B cell (primary cell): ENCODE data around the gene CPHXL. TPM values are rescaled to one million over a fixed set of nuclear protein-coding genes. Genes with fewer than 3 reads are reported as not detected.

Experiments used
- ATAC-seq: fragments of 200-7000 bp; cut with Tn5 transposase; one replicate; pipeline ENCODE4 v1.10.0; 2021; ENCODE audit warnings: low read depth, mild to moderate bottlenecking, moderate number of reproducible peaks, moderate library complexity
- CTCF ChIA-PET: fragments of 350-600 bp; sonication (Branson Sonifier 250); formaldehyde crosslinking; loops from one replicate; lab custom pipeline; 2021; ENCODE audit warnings: antibody characterized with exemption, inconsistent platforms; lab: Charles Lee
- POLR2A ChIA-PET: fragments of 350-600 bp; sonication (Branson Sonifier 250); formaldehyde crosslinking; loops from one replicate; lab custom pipeline; 2021; ENCODE audit warnings: antibody characterized with exemption; lab: Charles Lee
- DNase-seq: peaks from one replicate; pipeline ENCODE4 v3.0.0; 2013
- H2AFZ ChIP-seq: 2 replicates; pipeline ENCODE4 v1.6.1; 2012; ENCODE audit warnings: mild to moderate bottlenecking, low read depth, low read length; ENCODE audit not compliant: insufficient read depth, poor library complexity, severe bottlenecking
- H3K27ac ChIP-seq, 2 donors: 1 replicate in 1 of 2; 2 replicates in 1 of 2; pipeline ENCODE4 v1.5.1; 2012 to 2013; ENCODE audit warnings: low read length in 2 of 2, mild to moderate bottlenecking in 2 of 2, moderate library complexity in 1 of 2
- H3K27me3 ChIP-seq, 4 experiments: fragments of 200-600 bp in 1 of 4; sonication (generic) in 1 of 4; replicated peaks in 1 of 4; 1 replicate in 2 of 4; 2 replicates in 2 of 4; pipeline versions ENCODE4 v1.6.1 to v1.7.0; 2013 to 2016; ENCODE audit warnings: low read length in 3 of 4, mild to moderate bottlenecking in 2 of 4, mixed read lengths in 1 of 4, moderate library complexity in 1 of 4; ENCODE audit not compliant: insufficient read depth in 4 of 4, control insufficient read depth in 3 of 4; ENCODE audit errors: control extremely low read depth in 1 of 4
- H3K36me3 ChIP-seq, 2 experiments: replicated peaks in 1 of 2; 1 replicate in 1 of 2; 2 replicates in 1 of 2; pipeline versions ENCODE4 v1.6.1 to v1.7.1; 2013; ENCODE audit warnings: low read length in 1 of 2; ENCODE audit not compliant: insufficient read depth in 2 of 2, control insufficient read depth in 1 of 2; ENCODE audit errors: control extremely low read depth in 1 of 2, extremely low read depth in 1 of 2
- H3K4me1 ChIP-seq, 2 donors: fragments of 200-600 bp in 1 of 2; sonication (generic) in 1 of 2; 1 replicate in 1 of 2; 2 replicates in 1 of 2; pipeline versions ENCODE4 v1.5.1 to v1.6.1; 2013 to 2017; ENCODE audit warnings: low read length in 2 of 2; ENCODE audit not compliant: control insufficient read depth in 2 of 2, insufficient read depth in 2 of 2
- H3K4me2 ChIP-seq: replicated peaks from 2 replicates; pipeline ENCODE3; 2012; ENCODE audit warnings: mild to moderate bottlenecking, low read depth, low read length; ENCODE audit not compliant: poor library complexity, severe bottlenecking
- H3K4me3 ChIP-seq, 5 experiments: fragments of 200-600 bp in 1 of 5; sonication (generic) in 1 of 5; 1 replicate in 3 of 5; 2 replicates in 2 of 5; pipeline versions ENCODE4 v1.5.1 to v1.7.0; 2011 to 2016; ENCODE audit warnings: low read length in 4 of 5, mild to moderate bottlenecking in 4 of 5, low read depth in 2 of 5, control low read depth in 1 of 5, moderate library complexity in 1 of 5; ENCODE audit not compliant: insufficient read depth in 1 of 5; ENCODE audit errors: control extremely low read depth in 1 of 5, extremely low read depth in 1 of 5
- H3K79me2 ChIP-seq: fragments of 200-600 bp; sonication (generic); one replicate; pipeline ENCODE4 v1.6.0; 2016; ENCODE audit warnings: low read length; ENCODE audit not compliant: control insufficient read depth, insufficient read depth
- H3K9ac ChIP-seq: fragments of 200-600 bp; sonication (generic); 2 replicates; pipeline ENCODE4 v1.6.1; 2017; ENCODE audit warnings: mild to moderate bottlenecking, low read length, moderate library complexity
- H3K9me3 ChIP-seq, 3 donors: one replicate each; pipeline versions ENCODE4 v1.6.1 to v1.7.1; 2013; ENCODE audit warnings: low read length in 2 of 3; ENCODE audit not compliant: control insufficient read depth in 2 of 3, insufficient read depth in 1 of 3; ENCODE audit errors: control extremely low read depth in 1 of 3
- H4K20me1 ChIP-seq: 2 replicates; pipeline ENCODE4 v1.6.0; 2012; ENCODE audit warnings: mild to moderate bottlenecking, low read length; ENCODE audit not compliant: insufficient read depth, control insufficient read depth, poor library complexity, severe bottlenecking
- H3K27ac Mint-ChIP-seq: one replicate; pipeline ENCODE4 v1.8.0; 2021; ENCODE audit warnings: mixed read lengths
- H3K27me3 Mint-ChIP-seq: one replicate; pipeline ENCODE4 v1.8.0; 2021; ENCODE audit warnings: mixed read lengths
- H3K4me1 Mint-ChIP-seq: one replicate; pipeline ENCODE4 v1.8.0; 2021; ENCODE audit warnings: mixed read lengths
- H3K4me3 Mint-ChIP-seq: one replicate; pipeline ENCODE4 v1.8.0; 2021; ENCODE audit warnings: mixed read lengths
- H3K9me3 Mint-ChIP-seq: one replicate; pipeline ENCODE4 v1.8.0; 2022; ENCODE audit warnings: mixed read lengths; ENCODE audit not compliant: insufficient read depth
- CTCF ChIP-seq: fragments of 200-600 bp; IDR thresholded peaks from one replicate; pipeline ENCODE4 v1.8.0; 2022; ENCODE audit warnings: antibody characterized with exemption, mild to moderate bottlenecking
- EZH2 ChIP-seq: IDR thresholded peaks from 2 replicates; pipeline ENCODE4 v1.6.1; 2012; ENCODE audit warnings: borderline replicate concordance, low read depth, mild to moderate bottlenecking, moderate library complexity, low read length; ENCODE audit not compliant: insufficient read depth, poor library complexity, severe bottlenecking
- intact Hi-C: fragments of 100-400 bp; cut with micrococcal nuclease; formaldehyde crosslinking; loops from one replicate; pipeline ENCODE4 v1.10.0; 2022
- polyA plus RNA-seq: library from polyadenylated mRNA; depleted of rRNA; stranded (reverse); fragments of >200 nt; gene quantifications from 2 replicates; pipeline ENCODE4 v1.2.3, GENCODE V29; 2012
- small RNA-seq: library from RNA; depleted of rRNA; stranded (forward); fragments of <200 nt; gene quantifications from one replicate; pipeline ENCODE3, GENCODE V24; 2012; ENCODE audit warnings: low replicate concordance, low read depth; ENCODE audit not compliant: insufficient read length
- total RNA-seq, 2 donors: library from RNA; stranded (reverse); fragments of 120-200 nt in 1 of 2; gene quantifications; 1 replicate in 1 of 2; 2 replicates in 1 of 2; pipeline versions ENCODE4 v1.2.3 to v1.2.4, GENCODE V29; 2013 to 2022

The CPHXL gene
- total and polyA plus RNA-seq, 2 donors (not counting 1 experiment from before 2014, with no cell fraction given): not detected

- Mint-ChIP-seq H3K27me3 (no peaks in the 10 kb centered on the region), H3K4me3 (no peak overlapping the region), H3K9me3 (no peaks in the 10 kb centered on the region), H3K27ac (no peak overlapping the region), H3K4me1 (no peaks in the 10 kb centered on the region)
- Histone ChIP-seq H3K4me3 (no peak overlapping the region), H3K27me3 (no peaks in the 10 kb centered on the region), H3K4me2 (no peak overlapping the region), H3K9me3 (no peaks in the 10 kb centered on the region), H3K27ac (no peak overlapping the region), H3K9ac (no peak overlapping the region), H4K20me1 (no peaks in the 10 kb centered on the region), H3K79me2 (no peaks in the 10 kb centered on the region), H3K36me3 (no peaks in the 10 kb centered on the region), H3K4me1 (no peaks in the 10 kb centered on the region), H2AFZ (no peak overlapping the region)
- no peak for DNase-seq
- TF ChIP-seq EZH2 (no peak), CTCF (no peak)
- ATAC-seq: no peak
- ChIA-PET POLR2A (interaction anchor here (0.7 kb wide), 1 partner anchor 73 kb away, joined by 3 read pairs; no protein-coding TSS in a partner anchor), CTCF (no interaction called here)
- intact Hi-C loops: no loop called here
Observed at GRCh38 chr16:75667503-75667902, 58.8 kb downstream of the CPHXL start.

Small RNA genes within 50 kb of the gene (small RNA-seq; reads per million reads assigned to genes)
- gene RN7SL520P: not detected

Other genes with a start within 250 kb of the CPHXL start
- gene CHST6, start 231.0 kb downstream of the CPHXL start, total RNA-seq: 0.07 and 0.17 TPM in 2 replicates
- gene CHST6, start 231.0 kb downstream of the CPHXL start, polyA plus RNA-seq: 0.01 TPM in 1 of 2 replicates, not detected in the other
- gene CHST5, start 190.4 kb downstream of the CPHXL start, total RNA-seq: 0.56 and 0.99 TPM in 2 replicates
- gene CHST5, start 190.4 kb downstream of the CPHXL start, polyA plus RNA-seq: not detected in 2 replicates
- 4.7 and 6.0 TPM in 2 replicates for gene TMEM231, start 170.2 kb downstream of the CPHXL start, total RNA-seq
- 4.2 and 4.4 TPM in 2 replicates for gene TMEM231, start 170.2 kb downstream of the CPHXL start, polyA plus RNA-seq
- 84.8 and 84.9 TPM in 2 replicates for gene GABARAPL2, start 160.1 kb downstream of the CPHXL start, total RNA-seq
- gene GABARAPL2, start 160.1 kb downstream of the CPHXL start, polyA plus RNA-seq: 73.0 and 107 TPM in 2 replicates
- gene ADAT1, start 103.2 kb downstream of the CPHXL start, total RNA-seq: 71.2 and 75.2 TPM in 2 replicates
- 28.4 and 31.7 TPM in 2 replicates for gene ADAT1, start 103.2 kb downstream of the CPHXL start, polyA plus RNA-seq
- gene KARS1, start 78.8 kb downstream of the CPHXL start, total RNA-seq: 102 and 114 TPM in 2 replicates
- 70.7 and 72.4 TPM in 2 replicates for gene KARS1, start 78.8 kb downstream of the CPHXL start, polyA plus RNA-seq
- gene TERF2IP, start 78.7 kb downstream of the CPHXL start, total RNA-seq: 74.6 and 75.2 TPM in 2 replicates
- 63.1 and 91.1 TPM in 2 replicates for gene TERF2IP, start 78.7 kb downstream of the CPHXL start, polyA plus RNA-seq
- not detected in 2 replicates for gene CPHXL2, start 49.5 kb downstream of the CPHXL start, total RNA-seq
- gene CPHXL2, start 49.5 kb downstream of the CPHXL start, polyA plus RNA-seq: not detected in 2 replicates
- gene DUXB, start 25.0 kb downstream of the CPHXL start, total RNA-seq: not detected in 2 replicates
- gene DUXB, start 25.0 kb downstream of the CPHXL start, polyA plus RNA-seq: not detected in 2 replicates